Lower leg skin (tissue), 4 donors: ENCODE results near the gene STARD3. TPM values are rescaled to one million over a fixed set of nuclear protein-coding genes. Genes with fewer than 3 reads are reported as not detected.
A peak's percentile ranks its signal among the peaks of the same experiment; 100 is the strongest.
"Not testable (repeated sequence)": the region's sequence is repeated elsewhere in the genome, so short reads cannot be mapped to it uniquely, and the experiment has no call there.

Experiments used
- DNase-seq, 2 donors: peaks; one replicate each; pipeline ENCODE4 v3.0.0-alpha.2; 2019; ENCODE audit warnings: low spot score in 2 of 2
- H3K4me3 ChIP-seq: fragments of 200-600 bp; sonication (generic); 2 replicates; pipeline ENCODE4 v1.5.1; 2017; ENCODE audit warnings: mild to moderate bottlenecking, low read depth; ENCODE audit not compliant: poor library complexity, severe bottlenecking
- CTCF ChIP-seq, 3 donors: fragments of 450-650 bp; IDR thresholded peaks; one replicate each; pipeline ENCODE4 v1.5.1; 2016; ENCODE audit warnings: antibody characterized with exemption in 3 of 3, mild to moderate bottlenecking in 3 of 3, moderate library complexity in 2 of 3
- POLR2A ChIP-seq, 2 donors: fragments of 450-650 bp; IDR thresholded peaks; one replicate each; pipeline ENCODE4 v1.6.1; 2016 to 2017; ENCODE audit warnings: antibody characterized with exemption in 2 of 2, mild to moderate bottlenecking in 1 of 2, moderate library complexity in 1 of 2
- WGBS, 2 donors: methylation state at CpG; one replicate each; pipeline ENCODE4 v1.1.5; 2018; 5-methylcytosine and 5-hydroxymethylcytosine counted together
- intact Hi-C: fragments of 100-400 bp; cut with DNase I; formaldehyde crosslinking; loops from one replicate; pipeline ENCODE4 v1.15.0; 2023; ENCODE audit warnings: low total_unique reads
- total RNA-seq, 4 donors: library from RNA; depleted of rRNA; stranded (reverse); fragments of >200 nt; gene quantifications; one replicate each; pipeline ENCODE4 v1.1.0, GENCODE V29; 2016

The STARD3 gene
- 10 to 100 TPM; 47.7 to 99.7 (median 65.7) TPM for total RNA-seq

- WGBS, 2 donors: 1% methylated on average over 48 to 68 of the region's 69 CpGs
- intact Hi-C loops: no loop called here
- TF ChIP-seq POLR2A (IDR thresholded peaks at IDR 0.05) (no peak), CTCF (IDR thresholded peaks at IDR 0.05) (peak in 1 of 3 donors; percentile 45)
- H3K4me3 ChIP-seq: peak within 1 kb of the TSS; percentile 72
- DNase-seq: peak; percentile 85 to 98
Observed at GRCh38 chr17:39636927-39637736, at the start of gene STARD3. Gene STARD3, plus strand, starts transcription at chr17:39637144. Its CDS starts 16,388 bp downstream, at chr17:39653532.

GRCh38 chr17:39590180-39590579 is 46.8 kb upstream of the STARD3 start:
- DNase-seq, H3K4me3 ChIP-seq, intact Hi-C loops: not testable (repeated sequence)
- 46 to 53% methylated on average over 2 of the region's 2 CpGs for WGBS, 2 donors

- WGBS, 2 donors: 2 to 7% methylated on average over 18 to 22 of the region's 22 CpGs
- no peak overlapping the region for H3K4me3 ChIP-seq
- no peak for DNase-seq
- intact Hi-C loops: no loop called here
- TF ChIP-seq POLR2A (IDR thresholded peaks at IDR 0.05): no peak
- TF ChIP-seq CTCF (IDR thresholded peaks at IDR 0.05): no peak
Observed at GRCh38 chr17:39591958-39592954, 44.7 kb upstream of the STARD3 start.

GRCh38 chr17:39593371-39593770 is 43.6 kb upstream of the STARD3 start:
- DNase-seq: no peak
- WGBS, 2 donors: 62 to 90% methylated on average over 2 of the region's 2 CpGs
- intact Hi-C loops: no loop called here

GRCh38 chr17:39595294-39595693 is 41.6 kb upstream of the STARD3 start:
- TF ChIP-seq CTCF (IDR thresholded peaks at IDR 0.05): no peak
- no peak for TF ChIP-seq POLR2A (IDR thresholded peaks at IDR 0.05)
- H3K4me3 ChIP-seq: no peak overlapping the region
- WGBS, 2 donors: 20% methylated on average over 4 of the region's 4 CpGs
- no peak for DNase-seq
- intact Hi-C loops: no loop called here

More at GRCh38 chr17:39593371-39593770, 43.6 kb upstream of the STARD3 start:
- H3K4me3 ChIP-seq: no peak overlapping the region
- TF ChIP-seq POLR2A (IDR thresholded peaks at IDR 0.05): no peak
- no peak for TF ChIP-seq CTCF (IDR thresholded peaks at IDR 0.05)
